BE2C (cell line): Measurements from ENCODE around the gene HOXB2.

Source experiments
- DNase-seq: peaks from one replicate; pipeline ENCODE4 v3.0.0-alpha.2; 2020
- H3K27me3 ChIP-seq: fragments of 250-450 bp; sonication (Bioruptor Pico); 2 replicates; pipeline ENCODE4 v1.5.1; 2020; ENCODE audit warnings: mild to moderate bottlenecking
- H3K36me3 ChIP-seq: fragments of 250-450 bp; sonication (Bioruptor Pico); 2 replicates; pipeline ENCODE4 v1.5.1; 2020; ENCODE audit warnings: mild to moderate bottlenecking
- H3K4me1 ChIP-seq: fragments of 250-450 bp; sonication (Bioruptor Pico); 2 replicates; pipeline ENCODE4 v1.5.1; 2020
- H3K4me3 ChIP-seq: 2 replicates; pipeline ENCODE4 v1.5.1; 2011; ENCODE audit warnings: low read depth, low read length
- H3K9me3 ChIP-seq: fragments of 250-450 bp; sonication (Bioruptor Pico); 2 replicates; pipeline ENCODE4 v1.5.1; 2020
- TF ChIP-seq, protein P1 (sequence below): IDR thresholded peaks from 2 replicates; pipeline ENCODE4 v1.5.1; 2012; ENCODE audit warnings: mild to moderate bottlenecking, low read depth, low read length

The HOXB2 gene

DNA sequence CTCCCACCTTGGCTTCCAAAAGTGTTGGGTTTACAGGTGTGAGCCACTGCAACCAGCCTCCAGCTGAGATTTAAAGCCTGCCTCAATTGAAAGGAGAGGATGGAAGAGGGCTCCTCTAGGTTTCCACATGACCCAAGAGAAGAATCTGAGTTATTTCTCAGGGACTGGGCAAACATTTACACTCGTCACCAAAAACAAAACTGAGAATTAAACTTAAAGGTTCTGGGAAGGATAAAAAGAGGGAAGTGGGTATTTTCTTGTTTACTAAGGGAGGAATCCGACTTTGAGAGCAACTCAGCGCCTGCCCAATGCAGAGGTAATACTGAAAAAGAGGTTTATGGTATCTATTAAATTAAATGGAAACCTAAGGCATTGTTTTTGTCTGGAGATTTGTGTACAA, 27.4 kb downstream of the HOXB2 start:
- no peak for DNase-seq
- Histone ChIP-seq H3K9me3 (no peaks in the 10 kb centered on the region), H3K4me1 (no peaks in the 10 kb centered on the region), H3K36me3 (no peaks in the 10 kb centered on the region), H3K4me3 (no peak overlapping the region), H3K27me3 (peaks cover 41% of the 10 kb centered on the region)
- TF ChIP-seq, protein P1, sequence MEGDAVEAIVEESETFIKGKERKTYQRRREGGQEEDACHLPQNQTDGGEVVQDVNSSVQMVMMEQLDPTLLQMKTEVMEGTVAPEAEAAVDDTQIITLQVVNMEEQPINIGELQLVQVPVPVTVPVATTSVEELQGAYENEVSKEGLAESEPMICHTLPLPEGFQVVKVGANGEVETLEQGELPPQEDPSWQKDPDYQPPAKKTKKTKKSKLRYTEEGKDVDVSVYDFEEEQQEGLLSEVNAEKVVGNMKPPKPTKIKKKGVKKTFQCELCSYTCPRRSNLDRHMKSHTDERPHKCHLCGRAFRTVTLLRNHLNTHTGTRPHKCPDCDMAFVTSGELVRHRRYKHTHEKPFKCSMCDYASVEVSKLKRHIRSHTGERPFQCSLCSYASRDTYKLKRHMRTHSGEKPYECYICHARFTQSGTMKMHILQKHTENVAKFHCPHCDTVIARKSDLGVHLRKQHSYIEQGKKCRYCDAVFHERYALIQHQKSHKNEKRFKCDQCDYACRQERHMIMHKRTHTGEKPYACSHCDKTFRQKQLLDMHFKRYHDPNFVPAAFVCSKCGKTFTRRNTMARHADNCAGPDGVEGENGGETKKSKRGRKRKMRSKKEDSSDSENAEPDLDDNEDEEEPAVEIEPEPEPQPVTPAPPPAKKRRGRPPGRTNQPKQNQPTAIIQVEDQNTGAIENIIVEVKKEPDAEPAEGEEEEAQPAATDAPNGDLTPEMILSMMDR: no peak

DNA sequence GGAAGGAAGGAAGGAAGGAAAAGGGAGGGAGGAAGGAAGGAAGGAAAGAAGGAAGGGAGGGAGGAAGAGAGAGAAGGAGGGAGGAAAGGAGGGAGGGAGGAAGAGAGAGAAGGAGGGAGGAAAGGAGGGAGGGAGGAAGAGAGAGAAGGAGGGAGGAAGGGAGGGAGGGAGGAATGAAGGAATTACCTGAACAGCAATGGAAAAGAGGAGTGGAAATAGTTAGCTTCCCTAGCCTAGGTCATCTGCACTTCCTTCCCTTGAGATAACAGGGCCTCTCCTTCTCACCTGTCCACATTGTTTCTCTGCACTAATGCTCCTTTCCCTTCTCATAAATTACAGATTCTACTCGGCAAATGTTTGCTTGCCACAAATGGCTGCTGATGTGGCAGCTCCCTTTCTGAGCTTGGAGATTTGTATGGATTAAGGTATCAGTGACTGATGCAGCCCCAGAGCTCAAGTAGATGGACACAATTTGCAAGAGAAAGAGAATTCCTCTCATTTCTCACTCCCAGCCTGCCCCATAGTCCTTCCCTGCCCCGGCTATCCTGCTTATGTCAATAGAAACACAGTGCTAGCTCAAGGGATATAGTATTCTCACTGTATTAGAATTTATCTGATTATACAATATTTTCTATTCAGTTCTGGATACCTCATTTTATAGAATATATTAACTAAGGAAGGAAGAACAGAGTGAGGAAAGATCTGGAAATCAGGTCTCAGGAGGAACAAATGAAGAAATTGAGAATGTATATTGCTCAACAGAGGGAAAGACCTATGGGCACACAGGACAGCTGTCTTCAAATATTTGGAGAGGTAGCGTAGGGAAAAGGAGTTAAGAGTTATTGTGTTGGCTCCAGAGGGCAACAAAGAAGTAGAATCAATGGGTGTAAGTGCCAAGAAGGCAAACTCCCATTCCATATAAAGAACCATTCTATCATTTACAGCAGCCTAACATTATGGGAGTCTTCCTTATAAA, 28.7 kb downstream of the HOXB2 start:
- no peak overlapping the region for H3K4me3 ChIP-seq

DNA sequence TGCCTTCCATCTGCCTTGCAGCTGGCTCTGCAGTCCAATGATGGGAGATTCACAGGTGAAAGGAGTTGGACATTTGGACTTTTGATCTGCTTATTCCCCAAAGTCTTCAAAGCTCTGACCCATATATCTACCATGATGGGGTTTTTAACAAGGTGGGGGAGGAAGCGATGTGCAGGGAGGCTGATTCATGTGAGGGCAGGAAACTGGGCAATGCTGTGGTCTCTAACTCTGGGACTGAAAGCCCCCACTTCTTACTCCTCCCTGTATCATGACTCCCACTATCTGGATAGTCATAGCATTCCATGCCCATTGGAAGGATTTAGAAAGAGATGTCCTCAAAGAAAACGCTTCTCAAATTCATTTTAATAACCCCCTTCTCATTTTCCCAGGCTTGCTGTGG, 30.4 kb downstream of the HOXB2 start:
- peaks cover 49% of the 10 kb centered on the region for H3K27me3 ChIP-seq
- H3K4me1 ChIP-seq: no peaks in the 10 kb centered on the region
- H3K4me3 ChIP-seq: no peak overlapping the region
- DNase-seq: no peak
- no peaks in the 10 kb centered on the region for H3K36me3 ChIP-seq
- TF ChIP-seq, protein P1: no peak
- no peaks in the 10 kb centered on the region for H3K9me3 ChIP-seq

More for the DNA sequence above, 28.7 kb downstream of the HOXB2 start:
- peaks cover 51% of the 10 kb centered on the region for H3K27me3 ChIP-seq
- TF ChIP-seq, protein P1: no peak
- H3K4me1 ChIP-seq: no peaks in the 10 kb centered on the region
- no peaks in the 10 kb centered on the region for H3K9me3 ChIP-seq
- H3K36me3 ChIP-seq: no peaks in the 10 kb centered on the region
- no peak for DNase-seq

DNA sequence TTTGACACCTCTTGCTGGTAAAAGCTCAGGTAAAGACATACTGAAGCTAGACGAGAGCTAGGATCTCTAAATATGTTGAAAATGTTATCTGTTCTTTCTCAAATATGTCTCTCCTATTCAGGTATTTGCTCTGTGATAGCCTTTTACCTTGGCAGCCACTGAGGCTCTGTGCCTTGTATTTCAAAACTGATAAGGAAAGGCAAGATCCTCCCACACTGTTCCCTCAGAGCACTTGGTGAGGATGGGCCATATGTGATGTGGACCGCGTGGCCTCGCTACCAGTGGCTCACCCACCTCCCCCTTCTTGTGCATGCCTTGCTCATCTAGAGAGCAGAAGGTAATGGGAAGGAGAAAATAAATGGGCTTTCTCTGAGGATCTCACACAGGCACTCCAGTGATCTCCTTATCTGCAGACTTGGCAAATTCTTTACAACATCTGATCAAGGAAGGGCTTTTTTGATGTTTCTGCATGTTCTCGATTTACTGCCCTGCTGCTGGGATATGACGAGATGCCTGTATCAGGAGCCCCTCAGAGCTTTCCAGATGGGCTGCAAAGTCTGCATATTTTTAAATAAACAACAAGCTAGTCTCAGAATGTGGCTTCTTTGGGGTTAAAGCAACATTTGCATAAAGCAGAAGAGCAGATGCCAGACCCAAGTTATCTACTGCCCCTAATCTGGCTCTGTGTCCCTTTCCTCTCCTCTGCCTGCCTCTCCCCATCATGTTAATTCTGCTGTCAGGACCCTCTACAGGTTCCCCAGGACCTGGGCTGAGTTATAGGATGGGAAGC, 31.0 kb downstream of the HOXB2 start:
- Histone ChIP-seq H3K27me3 (peaks cover 47% of the 10 kb centered on the region), H3K9me3 (no peaks in the 10 kb centered on the region), H3K4me3 (no peak overlapping the region), H3K4me1 (no peaks in the 10 kb centered on the region), H3K36me3 (no peaks in the 10 kb centered on the region)
- TF ChIP-seq, protein P1: no peak
- no peak for DNase-seq

DNA sequence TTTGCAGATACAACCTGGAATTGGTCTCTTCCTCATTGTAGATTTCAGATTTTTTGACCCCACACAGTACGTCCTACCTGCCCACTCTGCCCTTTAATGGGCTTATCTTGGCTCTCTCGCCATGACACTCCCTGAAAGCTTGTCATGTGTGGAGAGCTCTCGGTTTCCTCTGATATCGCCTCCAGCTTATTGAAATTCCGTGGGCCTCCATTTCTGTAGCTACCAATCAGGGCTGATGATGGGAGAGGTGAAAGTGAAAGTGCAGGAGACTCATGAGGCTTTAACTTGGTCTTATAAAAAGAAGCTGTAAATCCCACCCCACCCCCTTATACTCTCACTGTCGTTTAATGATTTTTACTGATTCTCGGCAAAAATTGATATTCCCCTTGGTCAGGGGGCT, 31.8 kb downstream of the HOXB2 start:
- Histone ChIP-seq H3K9me3 (no peaks in the 10 kb centered on the region), H3K4me1 (no peaks in the 10 kb centered on the region), H3K4me3 (no peak overlapping the region), H3K36me3 (no peaks in the 10 kb centered on the region), H3K27me3 (peaks cover 51% of the 10 kb centered on the region)
- DNase-seq: no peak
- TF ChIP-seq, protein P1: no peak
